SK-N-DZ (cell line): ENCODE results near the gene CDH13.

Experiments
- DNase-seq: peaks from one replicate; pipeline ENCODE4 v3.0.0-alpha.2; 2015; ENCODE audit warnings: low spot score

Gene CDH13

GRCh38 chr16:83285921-83286320 is 659.2 kb downstream of the CDH13 start:
- DNase-seq = no peak

DNA sequence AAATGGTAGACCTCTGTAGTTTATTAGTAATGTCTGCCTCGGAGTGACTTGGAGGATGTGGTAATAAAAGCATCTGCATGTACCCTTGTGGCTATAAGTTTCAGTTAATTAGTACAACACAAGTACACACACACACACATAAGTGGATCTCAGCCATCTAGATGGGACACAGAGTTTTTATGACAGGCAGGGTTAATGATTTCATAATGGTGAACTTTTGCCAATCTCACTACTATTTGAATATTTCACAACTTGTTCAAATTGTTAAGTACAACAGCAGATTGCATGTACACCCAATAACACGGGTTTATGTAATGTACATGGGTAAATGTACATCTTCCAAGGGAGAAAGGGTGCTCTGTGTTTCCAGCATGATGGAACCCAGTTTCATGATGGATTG is 669.7 kb downstream of the CDH13 start:
- no peak for DNase-seq

- no peak for DNase-seq
Measured at GRCh38 chr16:83298541-83298940, 671.8 kb downstream of the CDH13 start.

DNA sequence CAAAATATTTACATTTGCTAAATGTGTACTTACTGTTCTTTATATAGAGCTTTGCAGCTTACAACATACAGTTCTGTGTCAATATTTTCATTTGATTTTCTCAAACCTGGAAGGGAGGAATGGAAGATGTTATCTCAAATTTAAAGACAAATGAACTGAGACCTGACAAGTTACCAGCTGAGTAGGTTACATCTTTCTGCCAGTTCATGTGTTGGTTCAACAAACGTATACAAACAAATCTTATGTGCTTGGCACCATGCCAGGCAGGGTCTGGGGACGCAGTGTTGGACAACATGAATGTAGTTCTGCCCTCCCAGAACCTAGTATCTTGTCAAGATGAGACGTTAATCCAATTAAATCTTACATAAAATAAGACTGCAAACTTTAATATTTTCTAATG is 673.6 kb downstream of the CDH13 start:
- no peak for DNase-seq

DNA sequence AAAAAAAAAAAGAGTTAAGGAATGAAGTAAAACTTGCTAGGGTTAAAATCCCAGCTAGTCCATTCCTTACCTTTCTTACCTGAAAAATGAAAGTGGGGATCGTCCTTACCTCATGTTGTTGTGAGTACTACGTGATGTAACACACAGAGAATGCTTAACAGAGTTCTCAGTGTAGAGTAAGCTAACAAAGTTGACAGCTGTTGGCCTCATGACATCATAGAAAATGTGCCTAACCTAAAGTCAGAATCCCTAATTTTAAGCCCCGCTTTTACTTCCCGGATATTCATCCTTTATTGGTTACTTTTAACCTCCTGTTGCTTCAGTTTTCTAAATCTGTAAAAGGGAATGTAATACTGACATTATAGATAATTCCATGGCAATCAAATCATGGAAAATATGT is 675.2 kb downstream of the CDH13 start:
- no peak for DNase-seq

DNA sequence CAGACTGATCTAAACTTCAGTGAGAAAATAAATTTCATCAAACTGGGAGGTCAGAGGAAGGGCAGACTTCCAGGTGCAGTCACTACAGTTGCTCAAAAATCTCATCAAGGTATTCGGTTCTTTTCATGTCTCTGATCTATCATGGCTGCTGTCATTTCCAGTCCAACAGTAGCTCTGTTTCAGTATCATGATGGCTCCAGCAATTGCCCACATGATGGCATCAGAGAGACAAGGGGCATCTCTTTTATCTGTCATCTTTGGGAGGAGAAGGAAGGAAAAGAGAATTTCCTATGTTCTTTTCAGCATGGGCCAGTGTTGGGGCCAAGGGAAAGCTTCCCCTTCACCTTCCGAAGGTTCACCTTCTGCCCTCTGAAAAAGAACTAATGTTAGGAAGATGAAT is 676.1 kb downstream of the CDH13 start:
- no peak for DNase-seq

DNA sequence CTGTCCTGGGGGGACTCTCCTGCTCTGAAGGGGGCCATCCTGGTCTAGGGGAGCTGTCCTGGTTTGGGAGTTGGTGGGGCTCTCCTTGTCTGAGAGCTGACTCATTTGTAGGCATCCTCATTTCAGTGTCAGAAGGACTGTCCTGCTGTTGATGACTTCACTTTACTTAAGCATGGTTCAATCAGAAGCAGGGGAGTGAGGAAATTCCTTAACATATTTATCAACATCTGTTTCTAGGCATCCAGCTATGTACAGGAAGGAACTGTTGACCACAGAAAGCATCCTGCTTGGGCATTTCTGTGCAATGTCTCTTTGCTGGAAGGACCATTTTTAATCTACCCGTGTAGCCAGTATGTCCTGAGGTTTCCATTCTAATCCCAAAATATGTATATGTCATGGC is 678.3 kb downstream of the CDH13 start:
- DNase-seq = no peak

- DNase-seq = no peak
Measured at GRCh38 chr16:83306961-83307593, 680.3 kb downstream of the CDH13 start.

DNA sequence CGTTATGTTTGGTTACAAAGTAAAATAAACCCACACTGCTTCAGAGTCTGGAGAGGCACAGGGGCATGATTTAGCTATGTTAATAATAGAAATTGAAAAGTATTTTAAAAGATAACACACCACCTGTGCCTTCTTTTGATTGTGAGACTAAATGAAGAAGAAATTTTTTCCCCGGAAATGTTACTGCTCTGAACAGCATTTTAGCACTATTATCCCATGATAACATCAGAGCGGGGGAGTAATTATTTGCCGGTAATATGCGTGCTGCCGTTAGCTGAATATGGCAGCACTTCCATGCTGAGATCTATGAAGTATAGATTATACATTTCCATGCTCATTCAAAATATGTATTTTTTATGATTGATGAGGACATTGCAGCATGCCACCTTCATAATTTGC is 680.8 kb downstream of the CDH13 start:
- DNase-seq = no peak

DNA sequence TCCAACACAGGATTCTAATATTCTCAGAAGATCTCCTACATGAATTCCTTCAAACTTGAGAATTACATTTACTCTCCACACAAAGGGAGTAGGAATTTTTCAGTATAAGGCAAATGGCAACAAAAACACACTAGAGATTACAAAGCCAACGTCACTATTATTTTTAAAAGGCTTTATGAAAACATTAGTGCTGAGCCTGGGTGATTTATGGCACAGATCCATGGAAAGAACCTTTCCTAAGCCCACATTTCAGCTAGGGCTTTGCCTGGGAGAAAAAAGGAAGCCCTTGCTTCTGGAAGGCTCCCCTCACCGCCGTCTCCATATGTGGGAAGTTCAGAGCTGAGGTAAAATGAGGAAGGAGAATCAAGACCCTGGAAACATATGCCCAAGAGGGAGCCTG is 681.6 kb downstream of the CDH13 start:
- DNase-seq = no peak

GRCh38 chr16:83310816-83311215 is 684.0 kb downstream of the CDH13 start:
- DNase-seq = no peak

- no peak for DNase-seq
Measured at GRCh38 chr16:83312015-83312717, 685.4 kb downstream of the CDH13 start.

DNA sequence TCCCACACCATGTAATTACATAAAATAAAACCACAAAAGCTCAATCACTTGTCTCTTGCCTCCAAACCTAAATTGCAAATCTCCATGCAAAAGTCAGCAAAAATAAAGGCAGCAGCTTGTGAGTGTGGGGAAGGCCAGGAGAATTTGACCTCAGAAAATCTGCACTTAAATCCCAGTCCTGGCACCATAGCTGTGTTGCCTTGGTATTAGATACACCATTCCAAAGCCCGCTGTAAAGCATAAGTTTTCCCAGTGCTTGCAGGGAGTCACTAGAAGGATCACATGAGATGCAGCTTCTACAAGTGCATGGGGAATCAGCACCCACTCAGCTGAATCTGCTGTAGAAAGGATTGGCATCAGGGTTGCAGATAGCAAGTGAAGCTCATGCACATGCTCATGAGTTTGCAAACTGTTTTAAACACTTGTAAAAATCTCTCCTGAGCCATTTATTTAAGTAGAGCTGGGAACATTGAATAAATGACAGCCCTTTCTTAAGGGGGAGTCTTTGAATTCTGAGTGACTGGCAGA is 686.0 kb downstream of the CDH13 start:
- DNase-seq = no peak

- no peak for DNase-seq
Measured at GRCh38 chr16:83315271-83315670, 688.5 kb downstream of the CDH13 start.

- DNase-seq = no peak
Measured at GRCh38 chr16:83316458-83316857, 689.7 kb downstream of the CDH13 start.

GRCh38 chr16:83318390-83318789 is 691.6 kb downstream of the CDH13 start:
- DNase-seq = no peak

DNA sequence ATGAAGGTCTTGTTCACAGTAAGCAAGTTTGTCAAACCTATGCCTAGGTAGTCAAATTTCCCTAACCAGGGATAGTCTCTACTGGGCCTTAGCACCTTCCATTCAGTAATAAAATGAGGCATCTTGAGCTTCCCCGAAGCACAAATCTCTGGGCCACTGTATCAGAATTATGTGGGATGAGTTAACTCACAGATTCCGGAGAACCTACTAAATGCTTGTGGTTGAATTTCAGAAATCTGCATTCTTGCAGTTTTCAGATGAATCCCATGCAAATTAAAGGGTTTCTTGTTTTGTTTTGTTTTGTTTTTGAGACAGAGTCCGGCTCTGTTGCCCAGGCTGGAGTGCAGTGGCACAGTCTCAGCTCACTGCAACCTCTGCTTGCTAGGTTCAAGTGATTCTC is 702.2 kb downstream of the CDH13 start:
- DNase-seq = no peak

DNA sequence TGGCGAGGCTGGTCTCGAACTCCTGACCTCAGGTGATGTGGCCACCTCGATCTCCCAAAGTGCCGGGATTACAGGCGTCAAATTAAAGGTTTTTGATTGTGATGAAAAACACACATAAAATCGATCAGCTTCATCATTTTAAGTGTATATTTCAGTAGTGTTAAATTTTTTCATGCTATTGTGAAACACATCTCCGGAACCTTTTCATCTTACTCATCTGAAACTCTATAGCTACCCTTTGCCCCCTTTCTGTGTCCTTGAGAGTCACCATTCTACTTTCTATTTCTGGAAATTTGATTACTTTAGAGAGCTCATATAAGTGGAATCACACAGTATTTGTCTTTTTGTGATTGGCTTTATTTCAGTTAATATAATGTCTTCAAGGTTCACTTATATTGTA is 702.7 kb downstream of the CDH13 start:
- DNase-seq = no peak

DNA sequence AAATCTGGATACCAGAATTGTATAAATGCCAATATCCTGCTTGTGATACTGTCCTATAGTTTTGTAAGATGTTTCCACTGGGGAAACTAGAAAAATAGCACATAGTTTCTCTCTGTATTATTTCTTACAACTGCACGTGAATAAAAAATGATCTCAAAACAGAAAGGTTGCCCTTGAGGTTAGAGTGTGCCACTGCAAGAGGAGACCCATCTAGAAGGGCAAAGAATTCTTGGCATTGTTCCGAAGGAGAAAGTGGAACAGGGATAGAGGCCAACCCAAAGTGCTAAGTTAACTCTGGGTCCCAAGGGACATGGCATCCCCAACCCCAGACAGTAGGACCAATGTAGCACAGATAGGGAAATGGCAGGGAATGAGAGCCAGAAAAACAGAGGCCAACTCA is 703.5 kb downstream of the CDH13 start:
- no peak for DNase-seq

DNA sequence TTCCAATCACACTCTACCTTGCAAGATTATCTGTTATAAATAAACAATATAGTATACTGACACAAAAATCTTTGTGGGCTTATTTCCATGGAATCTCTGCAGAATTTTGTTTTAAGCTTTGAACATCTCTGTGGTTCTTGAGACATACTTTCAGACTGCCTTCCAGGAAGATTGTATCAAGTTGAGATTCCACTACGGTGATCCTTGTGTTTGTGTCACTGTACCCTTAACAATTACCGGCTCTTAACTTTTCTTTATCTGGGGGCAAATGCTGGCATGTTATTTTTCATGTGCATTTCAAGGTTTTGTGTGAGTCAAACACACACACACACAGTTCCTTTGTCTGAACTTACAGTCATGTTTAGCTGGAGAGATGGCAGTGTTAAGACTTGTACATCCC is 708.3 kb downstream of the CDH13 start:
- DNase-seq = no peak

- DNase-seq = no peak
Measured at GRCh38 chr16:83336603-83337002, 709.8 kb downstream of the CDH13 start.

- DNase-seq = no peak
Measured at GRCh38 chr16:83338138-83338537, 711.4 kb downstream of the CDH13 start.

DNA sequence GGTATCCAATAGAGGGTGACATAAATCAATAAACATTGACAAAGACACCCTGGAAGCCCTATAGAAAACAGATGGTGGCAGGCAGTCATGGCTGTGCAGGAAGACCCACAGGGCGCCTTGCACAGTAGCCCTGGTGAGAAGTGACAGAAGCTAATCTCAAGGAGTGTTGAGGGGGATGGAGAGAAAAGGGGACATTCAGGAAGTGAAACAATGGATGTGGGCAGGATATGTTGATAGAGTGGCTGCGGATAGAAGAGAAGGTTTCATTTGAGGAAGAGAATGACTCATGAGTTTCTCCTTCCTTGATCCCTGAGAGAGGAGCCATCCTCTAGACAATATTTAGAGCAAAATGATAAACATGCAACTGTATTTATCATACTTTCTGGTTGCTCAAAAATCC is 712.2 kb downstream of the CDH13 start:
- no peak for DNase-seq
